GM23338 (cell line): Measurements from ENCODE around the gene NUBPL.

Experiments used
- CREB1 ChIP-seq: fragments of 250-450 bp; sonication (Bioruptor Pico); IDR thresholded peaks from 2 replicates; pipeline ENCODE4 v1.5.0; 2020; ENCODE audit warnings: low read depth, mild to moderate bottlenecking, moderate library complexity
- CTCF ChIP-seq, 2 experiments: fragments of 200-600 bp in 1 of 2; sonication (generic) in 1 of 2; conservative IDR thresholded peaks; 2 replicates each; pipeline versions ENCODE4 v1.5.1 to v1.6.1; 2016 to 2017; ENCODE audit warnings: antibody characterized with exemption in 2 of 2, low read depth in 2 of 2, mild to moderate bottlenecking in 2 of 2, moderate library complexity in 1 of 2
- EZH2phosphoT487 ChIP-seq: fragments of 200-600 bp; sonication (generic); IDR thresholded peaks from one replicate; pipeline ENCODE4 v1.8.1; 2018; ENCODE audit warnings: antibody characterized with exemption; ENCODE audit not compliant: unreplicated experiment
- POLR2AphosphoS5 ChIP-seq: IDR thresholded peaks from 2 replicates; pipeline ENCODE4 v1.6.1; 2016; ENCODE audit warnings: antibody characterized with exemption, low read depth

GRCh38 chr14:31746326-31746725 is 185.1 kb downstream of the NUBPL start:
- TF ChIP-seq CTCF (conservative IDR thresholded peaks at IDR 0.05; ENCODE audit: low read depth in 2 of 2) (no peak), EZH2phosphoT487 (no peak), CREB1 (CRISPR knock-in tag) (no peak), POLR2AphosphoS5 (no peak)
